H1 (cell line): ENCODE data around the gene LRP1. TPM values are rescaled to one million over a fixed set of nuclear protein-coding genes. Genes with fewer than 3 reads are reported as not detected.

Source experiments
- MAFK ChIP-seq: IDR thresholded peaks from 2 replicates; pipeline ENCODE4 v1.6.1; 2012; ENCODE audit warnings: low read depth, mild to moderate bottlenecking, improper control_type of control experiment, low read length
- PHF8 ChIP-seq: fragments of 200-600 bp; sonication (generic); conservative IDR thresholded peaks from 2 replicates; pipeline ENCODE4 v1.7.1; 2012; ENCODE audit warnings: low read depth, mild to moderate bottlenecking, inconsistent platforms, low read length, moderate library complexity
- RBBP5 ChIP-seq: IDR thresholded peaks from 2 replicates; pipeline ENCODE4 v1.7.1; 2012; ENCODE audit warnings: low read depth, mild to moderate bottlenecking, inconsistent platforms, low read length, moderate library complexity, borderline replicate concordance
- RNF2 ChIP-seq: fragments of 200-900, 300-1000 bp; sonication (generic); IDR thresholded peaks from 2 replicates; pipeline ENCODE4 v1.7.1; 2016; ENCODE audit warnings: borderline replicate concordance, low read depth, mild to moderate bottlenecking, antibody characterized with exemption, low read length; ENCODE audit not compliant: poor library complexity, severe bottlenecking; ENCODE audit errors: missing control alignments
- polyA plus RNA-seq, 7 experiments: library from polyadenylated mRNA; depleted of rRNA in 3 of 7; stranded (reverse) in 5 of 7; unstranded in 2 of 7; fragments of >200 nt in 5 of 7; fragments of 200-250 nt in 2 of 7; gene quantifications; 1 replicate in 5 of 7; 2 replicates in 1 of 7; 4 replicates in 1 of 7; pipeline versions ENCODE4 v1.2.1 to v1.2.3, GENCODE V29; 2011 to 2013; ENCODE audit warnings: missing spikeins in 2 of 7, mixed read lengths in 2 of 7
- total RNA-seq: library from RNA; stranded (reverse); fragmentation: NEBNext Ultra II Directional; extraction: Animal tissue kit (Norgen Biotek cat#: 25700); gene quantifications from 2 replicates; pipeline ENCODE4 v1.2.1, GENCODE V29; 2021

Gene LRP1
- total and polyA plus RNA-seq, 2 of the 8 experiments (the other 6 are each of a cell fraction or from before 2014, with no cell fraction given), result 35.3 to 92.5 TPM

- no peak for TF ChIP-seq RBBP5
- no peak for TF ChIP-seq PHF8
- no peak for TF ChIP-seq RNF2
- TF ChIP-seq MAFK, result no peak
These were observed 28.6 kb downstream of the LRP1 start (continued) for GRCh38 chr12:57156701-57157403.
